PC-3 (cell line): Measurements from ENCODE around the gene VGLL2.
"Not testable (repeated sequence)": the region's sequence is repeated elsewhere in the genome, so short reads cannot be mapped to it uniquely, and the experiment has no call there.

Experiments
- EZH2 ChIP-seq: fragments of 300-600 bp; sonication (generic); IDR thresholded peaks from one replicate; pipeline ENCODE4 v1.6.1; 2017; ENCODE audit warnings: antibody characterized with exemption, mild to moderate bottlenecking, low read length; ENCODE audit not compliant: unreplicated experiment
- EZH2phosphoT487 ChIP-seq: fragments of 300-600 bp; sonication (generic); IDR thresholded peaks from 2 replicates; pipeline ENCODE4 v1.6.1; 2018; ENCODE audit warnings: mild to moderate bottlenecking, antibody characterized with exemption, low read length, borderline replicate concordance
- TF ChIP-seq, protein P1 (sequence below): fragments of 300-600 bp; sonication (generic); conservative IDR thresholded peaks from 2 replicates; pipeline ENCODE4 v1.5.1; 2017; ENCODE audit warnings: antibody characterized with exemption, low read depth, mild to moderate bottlenecking, low read length

DNA sequence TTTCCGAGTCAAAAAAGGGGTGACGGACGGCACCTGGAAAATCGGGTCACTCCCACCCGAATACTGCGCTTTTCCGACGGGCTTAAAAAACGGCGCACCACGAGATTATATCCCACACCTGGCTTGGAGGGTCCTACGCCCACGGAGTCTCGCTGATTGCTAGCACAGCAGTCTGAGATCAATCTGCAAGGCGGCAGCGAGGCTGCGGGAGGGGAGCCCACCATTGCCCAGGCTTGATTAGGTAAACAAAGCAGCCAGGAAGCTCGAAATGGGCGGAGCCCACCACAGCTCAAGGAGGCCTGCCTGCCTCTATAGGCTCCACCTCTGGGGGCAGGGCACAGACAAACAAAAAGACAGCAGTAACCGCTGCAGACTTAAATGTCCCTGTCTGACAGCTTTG, 20.4 kb upstream of the VGLL2 start:
- TF ChIP-seq, protein P1, sequence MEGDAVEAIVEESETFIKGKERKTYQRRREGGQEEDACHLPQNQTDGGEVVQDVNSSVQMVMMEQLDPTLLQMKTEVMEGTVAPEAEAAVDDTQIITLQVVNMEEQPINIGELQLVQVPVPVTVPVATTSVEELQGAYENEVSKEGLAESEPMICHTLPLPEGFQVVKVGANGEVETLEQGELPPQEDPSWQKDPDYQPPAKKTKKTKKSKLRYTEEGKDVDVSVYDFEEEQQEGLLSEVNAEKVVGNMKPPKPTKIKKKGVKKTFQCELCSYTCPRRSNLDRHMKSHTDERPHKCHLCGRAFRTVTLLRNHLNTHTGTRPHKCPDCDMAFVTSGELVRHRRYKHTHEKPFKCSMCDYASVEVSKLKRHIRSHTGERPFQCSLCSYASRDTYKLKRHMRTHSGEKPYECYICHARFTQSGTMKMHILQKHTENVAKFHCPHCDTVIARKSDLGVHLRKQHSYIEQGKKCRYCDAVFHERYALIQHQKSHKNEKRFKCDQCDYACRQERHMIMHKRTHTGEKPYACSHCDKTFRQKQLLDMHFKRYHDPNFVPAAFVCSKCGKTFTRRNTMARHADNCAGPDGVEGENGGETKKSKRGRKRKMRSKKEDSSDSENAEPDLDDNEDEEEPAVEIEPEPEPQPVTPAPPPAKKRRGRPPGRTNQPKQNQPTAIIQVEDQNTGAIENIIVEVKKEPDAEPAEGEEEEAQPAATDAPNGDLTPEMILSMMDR, result not testable (repeated sequence)
- TF ChIP-seq EZH2, EZH2phosphoT487: not testable (repeated sequence)
